NB4 (cell line): Measurements from ENCODE around the gene ANXA6.

Experiments
- MYC ChIP-seq: IDR thresholded peaks from 2 replicates; pipeline ENCODE4 v1.6.1; 2011; ENCODE audit warnings: low read depth, low read length
- POLR2A ChIP-seq: IDR thresholded peaks from 2 replicates; pipeline ENCODE4 v1.6.1; 2011; ENCODE audit warnings: mild to moderate bottlenecking; ENCODE audit not compliant: insufficient read length; ENCODE audit errors: extremely low read depth
- TF ChIP-seq, protein P1 (sequence below): IDR thresholded peaks from one replicate; pipeline ENCODE4 v1.5.1; 2012; ENCODE audit warnings: low read depth, low read length
- TF ChIP-seq, protein P2 (sequence below): IDR thresholded peaks from 2 replicates; pipeline ENCODE4 v1.6.1; 2011; ENCODE audit warnings: low read depth, low read length

DNA sequence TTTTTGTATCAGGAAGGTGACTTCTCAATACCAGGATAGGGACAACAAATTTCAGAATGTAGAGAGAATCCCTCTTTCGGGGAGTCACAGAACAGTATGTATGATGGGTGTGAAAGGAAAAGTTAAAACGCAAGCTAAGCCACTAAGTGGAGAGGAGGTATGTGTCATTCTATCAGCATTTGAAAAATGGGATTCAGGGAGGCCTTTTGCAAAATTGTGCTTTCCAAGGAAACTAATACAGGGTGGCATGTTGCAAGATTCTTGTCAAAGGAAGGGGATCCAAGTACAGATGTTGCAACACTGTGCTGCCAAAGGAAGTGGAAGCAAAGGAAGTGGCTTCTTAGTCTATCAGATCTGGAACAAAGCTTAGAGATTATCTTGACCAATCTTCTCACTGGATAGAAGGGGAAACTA lies 64.1 kb downstream of the ANXA6 start:
- TF ChIP-seq, protein P1, sequence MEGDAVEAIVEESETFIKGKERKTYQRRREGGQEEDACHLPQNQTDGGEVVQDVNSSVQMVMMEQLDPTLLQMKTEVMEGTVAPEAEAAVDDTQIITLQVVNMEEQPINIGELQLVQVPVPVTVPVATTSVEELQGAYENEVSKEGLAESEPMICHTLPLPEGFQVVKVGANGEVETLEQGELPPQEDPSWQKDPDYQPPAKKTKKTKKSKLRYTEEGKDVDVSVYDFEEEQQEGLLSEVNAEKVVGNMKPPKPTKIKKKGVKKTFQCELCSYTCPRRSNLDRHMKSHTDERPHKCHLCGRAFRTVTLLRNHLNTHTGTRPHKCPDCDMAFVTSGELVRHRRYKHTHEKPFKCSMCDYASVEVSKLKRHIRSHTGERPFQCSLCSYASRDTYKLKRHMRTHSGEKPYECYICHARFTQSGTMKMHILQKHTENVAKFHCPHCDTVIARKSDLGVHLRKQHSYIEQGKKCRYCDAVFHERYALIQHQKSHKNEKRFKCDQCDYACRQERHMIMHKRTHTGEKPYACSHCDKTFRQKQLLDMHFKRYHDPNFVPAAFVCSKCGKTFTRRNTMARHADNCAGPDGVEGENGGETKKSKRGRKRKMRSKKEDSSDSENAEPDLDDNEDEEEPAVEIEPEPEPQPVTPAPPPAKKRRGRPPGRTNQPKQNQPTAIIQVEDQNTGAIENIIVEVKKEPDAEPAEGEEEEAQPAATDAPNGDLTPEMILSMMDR: peak; percentile 13
- TF ChIP-seq POLR2A: no peak
- TF ChIP-seq, protein P2, sequence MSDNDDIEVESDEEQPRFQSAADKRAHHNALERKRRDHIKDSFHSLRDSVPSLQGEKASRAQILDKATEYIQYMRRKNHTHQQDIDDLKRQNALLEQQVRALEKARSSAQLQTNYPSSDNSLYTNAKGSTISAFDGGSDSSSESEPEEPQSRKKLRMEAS: no peak
- TF ChIP-seq MYC: no peak
